H1 (cell line): ENCODE measurements around the gene FCAMR. TPM values are rescaled to one million over a fixed set of nuclear protein-coding genes. Genes with fewer than 3 reads are reported as not detected.

Experiments used
- CTCF ChIA-PET: fragments of 300-600 bp; sonication (Branson Sonifier 250); formaldehyde crosslinking; loops from one replicate; lab custom pipeline; 2021; ENCODE audit not compliant: partially characterized antibody; lab: Charles Lee
- POLR2A ChIA-PET: fragments of 300-600 bp; sonication (Branson Sonifier 250); formaldehyde crosslinking; loops from one replicate; lab custom pipeline; 2021; ENCODE audit warnings: inconsistent platforms; ENCODE audit not compliant: partially characterized antibody; lab: Charles Lee
- DNase-seq, 2 experiments: peaks; one replicate each; pipeline versions ENCODE4 v3.0.0 to v3.0.0-alpha.2; 2010 to 2022; ENCODE audit warnings: low spot score in 2 of 2, low read depth in 1 of 2, mixed read lengths in 1 of 2
- FAIRE-seq: peaks from 2 replicates; lab custom pipeline; 2011; peaks lifted over from hg19 to GRCh38; lab: Jason Lieb, UNC
- H2AFZ ChIP-seq: 2 replicates; pipeline ENCODE4 v1.8.1; 2012; ENCODE audit warnings: low read length, inconsistent platforms
- H2AK5ac ChIP-seq: 2 replicates; pipeline ENCODE4 v1.6.1; 2013; ENCODE audit warnings: low read depth, low read length
- H2BK120ac ChIP-seq: replicated peaks from 2 replicates; pipeline ENCODE3; 2013; ENCODE audit warnings: low read depth, low read length, inconsistent platforms
- H2BK12ac ChIP-seq: 2 replicates; pipeline ENCODE4 v1.6.1; 2013; ENCODE audit warnings: low read depth, low read length
- H2BK15ac ChIP-seq: 2 replicates; pipeline ENCODE4 v1.6.1; 2013; ENCODE audit warnings: low read length
- H2BK20ac ChIP-seq: 2 replicates; pipeline ENCODE4 v1.6.1; 2013; ENCODE audit warnings: low read length
- H2BK5ac ChIP-seq: 2 replicates; pipeline ENCODE4 v1.6.1; 2013; ENCODE audit warnings: low read depth, low read length
- H3K14ac ChIP-seq: 2 replicates; pipeline ENCODE4 v1.6.1; 2013; ENCODE audit warnings: inconsistent platforms; ENCODE audit not compliant: insufficient read length
- H3K18ac ChIP-seq: 2 replicates; pipeline ENCODE4 v1.6.1; 2013; ENCODE audit warnings: low read length; ENCODE audit errors: extremely low read depth
- H3K23ac ChIP-seq: 2 replicates; pipeline ENCODE4 v1.6.1; 2013; ENCODE audit warnings: inconsistent platforms; ENCODE audit not compliant: insufficient read length
- H3K23me2 ChIP-seq: 2 replicates; pipeline ENCODE4 v1.6.1; 2013; ENCODE audit warnings: low read depth, low read length
- H3K27ac ChIP-seq: 2 replicates; pipeline ENCODE4 v1.6.1; 2011; ENCODE audit warnings: low read depth, low read length, inconsistent platforms
- H3K27me3 ChIP-seq, 4 experiments: replicated peaks in 1 of 4; 1 replicate in 1 of 4; 2 replicates in 3 of 4; pipeline versions ENCODE4 v1.6.1 to v1.8.1; 2011 to 2013; ENCODE audit warnings: low read length in 3 of 4, mild to moderate bottlenecking in 3 of 4, inconsistent platforms in 2 of 4, mixed read lengths in 2 of 4, moderate library complexity in 1 of 4; ENCODE audit not compliant: control insufficient read depth in 3 of 4, insufficient read depth in 3 of 4; ENCODE audit errors: extremely low read depth in 1 of 4
- H3K36me3 ChIP-seq, 4 experiments: 2 replicates each; pipeline versions ENCODE4 v1.6.1 to v1.8.1; 2011 to 2013; ENCODE audit warnings: mild to moderate bottlenecking in 4 of 4, low read length in 3 of 4, moderate library complexity in 2 of 4, control low read depth in 1 of 4, inconsistent platforms in 1 of 4; ENCODE audit not compliant: insufficient read depth in 4 of 4, control insufficient read depth in 2 of 4
- H3K4ac ChIP-seq: replicated peaks from 2 replicates; pipeline ENCODE3; 2013; ENCODE audit warnings: low read length, low read depth, mixed read lengths, inconsistent platforms; ENCODE audit not compliant: insufficient read length
- H3K4me1 ChIP-seq, 4 experiments: replicated peaks in 1 of 4; 1 replicate in 1 of 4; 2 replicates in 3 of 4; pipeline versions ENCODE4 v1.6.1 to v1.8.1; 2011 to 2013; ENCODE audit warnings: low read length in 3 of 4, inconsistent platforms in 2 of 4, mixed read lengths in 1 of 4; ENCODE audit not compliant: insufficient read depth in 4 of 4, control insufficient read depth in 3 of 4
- H3K4me2 ChIP-seq, 2 experiments: 2 replicates each; pipeline versions ENCODE4 v1.6.1 to v1.8.1; 2011 to 2013; ENCODE audit warnings: low read depth in 2 of 2, low read length in 2 of 2, control low read depth in 1 of 2, inconsistent platforms in 1 of 2, mild to moderate bottlenecking in 1 of 2; ENCODE audit not compliant: insufficient read depth in 1 of 2
- H3K4me3 ChIP-seq, 4 experiments: fragments of 200-600, 300-600 bp in 1 of 4; sonication (generic), shearing (Covaris generic), sonication (Bioruptor Twin) in 1 of 4; 2 replicates each; pipeline versions ENCODE4 v1.5.1 to v1.8.1; 2011 to 2016; ENCODE audit warnings: low read length in 4 of 4, low read depth in 3 of 4, control low read depth in 2 of 4, inconsistent platforms in 2 of 4, mild to moderate bottlenecking in 2 of 4, mixed read lengths in 1 of 4, moderate library complexity in 1 of 4; ENCODE audit not compliant: insufficient read depth in 2 of 4; ENCODE audit errors: extremely low read depth in 1 of 4
- H3K56ac ChIP-seq: replicated peaks from 2 replicates; pipeline ENCODE3; 2013; ENCODE audit warnings: low read depth, mild to moderate bottlenecking, mixed read lengths, low read length, inconsistent platforms; ENCODE audit not compliant: insufficient read length
- H3K79me1 ChIP-seq: 2 replicates; pipeline ENCODE4 v1.6.1; 2013; ENCODE audit warnings: low read depth, low read length, control low read depth
- H3K79me2 ChIP-seq, 2 experiments: 2 replicates each; pipeline versions ENCODE4 v1.6.1 to v1.8.1; 2012 to 2013; ENCODE audit warnings: low read length in 2 of 2, mild to moderate bottlenecking in 2 of 2, inconsistent platforms in 1 of 2; ENCODE audit not compliant: insufficient read depth in 2 of 2, control insufficient read depth in 1 of 2
- H3K9ac ChIP-seq, 4 experiments: replicated peaks in 1 of 4; 1 replicate in 1 of 4; 2 replicates in 3 of 4; pipeline versions ENCODE4 v1.6.1 to v1.8.1; 2011 to 2013; ENCODE audit warnings: low read depth in 3 of 4, low read length in 3 of 4, control low read depth in 2 of 4, mild to moderate bottlenecking in 2 of 4, moderate library complexity in 2 of 4, inconsistent platforms in 1 of 4; ENCODE audit errors: extremely low read depth in 1 of 4
- H3K9me3 ChIP-seq, 2 experiments: 2 replicates each; pipeline versions ENCODE4 v1.6.1 to v1.8.1; 2012 to 2013; ENCODE audit warnings: mild to moderate bottlenecking in 2 of 2, moderate library complexity in 2 of 2, control low read depth in 1 of 2, inconsistent platforms in 1 of 2, low read depth in 1 of 2, low read length in 1 of 2, mixed read lengths in 1 of 2; ENCODE audit not compliant: insufficient read depth in 2 of 2
- H4K20me1 ChIP-seq, 2 experiments: replicated peaks in 1 of 2; 2 replicates each; pipeline versions ENCODE3 to v1.8.1; 2011 to 2013; ENCODE audit warnings: inconsistent platforms in 2 of 2, low read length in 2 of 2, mild to moderate bottlenecking in 1 of 2; ENCODE audit not compliant: insufficient read depth in 2 of 2, control insufficient read depth in 1 of 2
- H4K5ac ChIP-seq: 2 replicates; pipeline ENCODE4 v1.6.1; 2013; ENCODE audit warnings: low read length, low read depth, mixed read lengths, inconsistent platforms; ENCODE audit not compliant: insufficient read length
- H4K8ac ChIP-seq: 2 replicates; pipeline ENCODE4 v1.8.0; 2013; ENCODE audit warnings: mild to moderate bottlenecking, moderate library complexity, low read length, inconsistent platforms; ENCODE audit not compliant: insufficient read depth; ENCODE audit errors: extremely low read depth
- H4K91ac ChIP-seq: replicated peaks from 2 replicates; pipeline ENCODE3; 2013; ENCODE audit warnings: low read length, mixed read lengths, inconsistent platforms; ENCODE audit not compliant: insufficient read length
- ASH2L ChIP-seq: fragments of 200-600, 300-600 bp; sonication (generic); IDR thresholded peaks from one replicate; pipeline ENCODE4 v1.7.1; 2017; ENCODE audit warnings: low read length
- EP300 ChIP-seq, 2 experiments: IDR thresholded peaks; 1 replicate in 1 of 2; 2 replicates in 1 of 2; pipeline ENCODE4 v1.6.1; 2011 to 2012; ENCODE audit warnings: low read depth in 2 of 2, low read length in 2 of 2, mild to moderate bottlenecking in 2 of 2, borderline replicate concordance in 1 of 2, inconsistent platforms in 1 of 2, moderate library complexity in 1 of 2
- EZH2 ChIP-seq: fragments of 200-600 bp; sonication (generic); IDR thresholded peaks from 2 replicates; pipeline ENCODE4 v1.7.1; 2012; ENCODE audit warnings: low read depth, mild to moderate bottlenecking, moderate library complexity, low read length, inconsistent platforms; ENCODE audit not compliant: severe bottlenecking
- NRF1 ChIP-seq: IDR thresholded peaks from 2 replicates; pipeline ENCODE4 v1.6.1; 2011; ENCODE audit warnings: mild to moderate bottlenecking, low read depth, low read length, improper control_type of control experiment
- SIRT6 ChIP-seq: IDR thresholded peaks from one replicate; pipeline ENCODE4 v1.7.1; 2012; ENCODE audit warnings: low read length, inconsistent platforms
- SUZ12 ChIP-seq: fragments of 200-600 bp; sonication (generic); IDR thresholded peaks from 2 replicates; pipeline ENCODE4 v1.6.1; 2012; ENCODE audit warnings: mild to moderate bottlenecking, inconsistent platforms, low read length, moderate library complexity, mixed read lengths
- TAF7 ChIP-seq: optimal IDR thresholded peaks from 2 replicates; pipeline ENCODE3; 2011; ENCODE audit warnings: low read depth, mild to moderate bottlenecking, inconsistent platforms, low read length, moderate library complexity, borderline replicate concordance
- WGBS, 2 experiments: shearing (Covaris generic) in 1 of 2; methylation state at CpG; one replicate each; pipeline versions ENCODE4 v1.1.6 to v1.1.7; 2013 to 2015; ENCODE audit warnings: low lambda C conversion rate in 2 of 2, mixed read lengths in 2 of 2, inconsistent platforms in 1 of 2, low coverage in 1 of 2, missing lambda C conversion rate in 1 of 2; ENCODE audit not compliant: insufficient replicate concordance in 2 of 2, insufficient coverage in 1 of 2, insufficient read length in 1 of 2; ENCODE audit errors: extremely low coverage in 1 of 2, missing lambda C conversion rate in 1 of 2; 5-methylcytosine and 5-hydroxymethylcytosine counted together
- polyA plus RNA-seq, 7 experiments: library from polyadenylated mRNA; depleted of rRNA in 3 of 7; stranded (reverse) in 5 of 7; unstranded in 2 of 7; fragments of >200 nt in 5 of 7; fragments of 200-250 nt in 2 of 7; gene quantifications; 1 replicate in 5 of 7; 2 replicates in 1 of 7; 4 replicates in 1 of 7; pipeline versions ENCODE4 v1.2.1 to v1.2.3, GENCODE V29; 2011 to 2013; ENCODE audit warnings: missing spikeins in 2 of 7, mixed read lengths in 2 of 7
- total RNA-seq: library from RNA; stranded (reverse); fragmentation: NEBNext Ultra II Directional; extraction: Animal tissue kit (Norgen Biotek cat#: 25700); gene quantifications from 2 replicates; pipeline ENCODE4 v1.2.1, GENCODE V29; 2021
- TF ChIP-seq, protein P1 (sequence below): IDR thresholded peaks from 2 replicates; pipeline ENCODE4 v1.6.1; 2012; ENCODE audit warnings: low read length, inconsistent platforms
- TF ChIP-seq, protein P2 (sequence below): IDR thresholded peaks from 2 replicates; pipeline ENCODE4 v1.6.1; 2012; ENCODE audit warnings: inconsistent platforms

The FCAMR gene
- total and polyA plus RNA-seq, 2 of the 8 experiments (the other 6 are each of a cell fraction or from before 2014, with no cell fraction given) = not detected

DNA sequence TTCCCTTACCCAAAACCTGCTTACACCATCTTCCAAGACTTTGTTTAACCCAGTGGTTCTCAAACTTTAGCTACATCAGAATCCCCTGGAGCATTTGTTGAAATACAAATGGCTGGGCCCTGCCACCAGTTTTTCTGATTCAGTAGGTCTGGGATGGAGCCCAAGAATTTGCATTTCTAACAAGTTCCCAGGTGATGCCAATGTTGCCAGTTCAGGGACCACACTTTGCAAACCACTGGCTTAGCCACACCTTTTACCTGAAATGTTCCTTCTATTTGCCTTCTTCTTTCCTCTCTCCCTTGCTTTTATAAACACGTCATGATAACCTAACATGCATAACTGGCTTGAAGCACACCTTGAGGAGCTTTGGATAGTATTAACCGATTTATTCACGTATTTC, 16.1 kb upstream of the FCAMR start:
- no peak overlapping the region for H2BK5ac ChIP-seq
- H3K4me2 ChIP-seq = no peak overlapping the region
- WGBS, 2 experiments = 91% methylated on average over 3 of the region's 3 CpGs; no CpG with 5 or more reads in 1 of the 2 experiments
- FAIRE-seq = no peak
- H3K27ac ChIP-seq = no peak overlapping the region
- H3K18ac ChIP-seq = no peak overlapping the region
- H2AK5ac ChIP-seq = no peak overlapping the region
- no peaks in the 10 kb centered on the region for H3K79me1 ChIP-seq
- no peak for DNase-seq
- H4K8ac ChIP-seq = no peak overlapping the region
- H2BK12ac ChIP-seq = no peak overlapping the region
- H3K23ac ChIP-seq = no peak overlapping the region
- H3K14ac ChIP-seq = no peak overlapping the region
- no peak overlapping the region for H2AFZ ChIP-seq
- no peak overlapping the region for H3K56ac ChIP-seq
- ChIA-PET POLR2A (interaction anchor here (0.6 to 0.7 kb wide), 2 partner anchors 18 to 60 kb away, joined by 3 read pairs; no protein-coding TSS in a partner anchor), CTCF (interaction anchor here (0.6 to 1.8 kb wide), 6 partner anchors 11 to 188 kb away, joined by 3 to 10 read pairs (median 4); no protein-coding TSS in a partner anchor)
- H3K4me1 ChIP-seq = peaks cover 4 to 15% (median 7%) of the 10 kb centered on the region in 4 experiments
- H3K4me3 ChIP-seq = no peak overlapping the region
- H3K9me3 ChIP-seq = no peaks in the 10 kb centered on the region
- no peaks in the 10 kb centered on the region; the same call in 1 of the 2 replicates for H3K23me2 ChIP-seq
- no peak overlapping the region for H2BK15ac ChIP-seq
- H3K4ac ChIP-seq = no peak overlapping the region
- H4K91ac ChIP-seq = no peak overlapping the region
- no peaks in the 10 kb centered on the region for H3K79me2 ChIP-seq
- no peak overlapping the region for H4K5ac ChIP-seq
- H3K36me3 ChIP-seq = no peaks in the 10 kb centered on the region
- H2BK120ac ChIP-seq = no peak overlapping the region
- H2BK20ac ChIP-seq = no peak overlapping the region
- no peaks in the 10 kb centered on the region for H4K20me1 ChIP-seq
- TF ChIP-seq TAF7 (no peak), NRF1 (no peak), SIRT6 (no peak), SUZ12 (no peak), EZH2 (no peak), EP300 (IDR thresholded peaks at IDR 0.05; ENCODE audit: borderline replicate concordance in 1 of 2, low read depth in 2 of 2, low read length in 2 of 2) (no peak), ASH2L (no peak)
- TF ChIP-seq, protein P1, sequence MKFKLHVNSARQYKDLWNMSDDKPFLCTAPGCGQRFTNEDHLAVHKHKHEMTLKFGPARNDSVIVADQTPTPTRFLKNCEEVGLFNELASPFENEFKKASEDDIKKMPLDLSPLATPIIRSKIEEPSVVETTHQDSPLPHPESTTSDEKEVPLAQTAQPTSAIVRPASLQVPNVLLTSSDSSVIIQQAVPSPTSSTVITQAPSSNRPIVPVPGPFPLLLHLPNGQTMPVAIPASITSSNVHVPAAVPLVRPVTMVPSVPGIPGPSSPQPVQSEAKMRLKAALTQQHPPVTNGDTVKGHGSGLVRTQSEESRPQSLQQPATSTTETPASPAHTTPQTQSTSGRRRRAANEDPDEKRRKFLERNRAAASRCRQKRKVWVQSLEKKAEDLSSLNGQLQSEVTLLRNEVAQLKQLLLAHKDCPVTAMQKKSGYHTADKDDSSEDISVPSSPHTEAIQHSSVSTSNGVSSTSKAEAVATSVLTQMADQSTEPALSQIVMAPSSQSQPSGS = no peak
- TF ChIP-seq, protein P2, sequence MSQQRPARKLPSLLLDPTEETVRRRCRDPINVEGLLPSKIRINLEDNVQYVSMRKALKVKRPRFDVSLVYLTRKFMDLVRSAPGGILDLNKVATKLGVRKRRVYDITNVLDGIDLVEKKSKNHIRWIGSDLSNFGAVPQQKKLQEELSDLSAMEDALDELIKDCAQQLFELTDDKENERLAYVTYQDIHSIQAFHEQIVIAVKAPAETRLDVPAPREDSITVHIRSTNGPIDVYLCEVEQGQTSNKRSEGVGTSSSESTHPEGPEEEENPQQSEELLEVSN = no peak
- TF ChIP-seq, all 59 proteins: peak for 0
- Histone ChIP-seq H3K9ac (no peak overlapping the region), H3K27me3 (no peaks in the 10 kb centered on the region; a peak in 2 of 7 replicates)
